Testis (tissue), 2 donors: ENCODE results near the gene LRRC19.

Experiments used
- POLR2A ChIP-seq: fragments of 450-650 bp; IDR thresholded peaks from one replicate; pipeline ENCODE4 v1.6.1; 2017; ENCODE audit warnings: antibody characterized with exemption, mild to moderate bottlenecking, moderate library complexity
- TF ChIP-seq, protein P1 (sequence below), 3 experiments: fragments of 450-650 bp in 2 of 3; fragments of 200-600 bp in 1 of 3; sonication (generic) in 1 of 3; IDR thresholded peaks; one replicate each; pipeline ENCODE4 v1.5.1; 2016 to 2019; ENCODE audit warnings: antibody characterized with exemption in 3 of 3, mild to moderate bottlenecking in 2 of 3, moderate library complexity in 1 of 3

DNA sequence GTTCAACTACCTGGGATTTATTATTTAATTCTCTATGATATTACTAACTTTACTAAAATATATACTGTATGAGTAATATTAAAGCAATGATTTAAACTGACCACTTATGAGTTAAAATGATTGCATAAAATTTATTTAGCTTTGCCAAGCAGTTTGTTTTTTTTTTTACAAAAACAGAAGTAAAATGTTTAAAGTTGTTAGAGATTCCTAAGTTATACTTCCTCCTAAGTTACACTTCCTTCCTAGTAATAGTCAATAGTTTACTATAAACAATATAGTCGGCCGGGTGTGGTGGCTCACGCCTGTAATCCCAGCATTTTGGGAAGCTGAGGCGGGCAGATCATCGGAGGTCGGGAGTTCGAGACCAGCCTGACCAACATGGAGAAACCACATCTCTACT lies 23.7 kb upstream of the LRRC19 start:
- TF ChIP-seq, protein P1, sequence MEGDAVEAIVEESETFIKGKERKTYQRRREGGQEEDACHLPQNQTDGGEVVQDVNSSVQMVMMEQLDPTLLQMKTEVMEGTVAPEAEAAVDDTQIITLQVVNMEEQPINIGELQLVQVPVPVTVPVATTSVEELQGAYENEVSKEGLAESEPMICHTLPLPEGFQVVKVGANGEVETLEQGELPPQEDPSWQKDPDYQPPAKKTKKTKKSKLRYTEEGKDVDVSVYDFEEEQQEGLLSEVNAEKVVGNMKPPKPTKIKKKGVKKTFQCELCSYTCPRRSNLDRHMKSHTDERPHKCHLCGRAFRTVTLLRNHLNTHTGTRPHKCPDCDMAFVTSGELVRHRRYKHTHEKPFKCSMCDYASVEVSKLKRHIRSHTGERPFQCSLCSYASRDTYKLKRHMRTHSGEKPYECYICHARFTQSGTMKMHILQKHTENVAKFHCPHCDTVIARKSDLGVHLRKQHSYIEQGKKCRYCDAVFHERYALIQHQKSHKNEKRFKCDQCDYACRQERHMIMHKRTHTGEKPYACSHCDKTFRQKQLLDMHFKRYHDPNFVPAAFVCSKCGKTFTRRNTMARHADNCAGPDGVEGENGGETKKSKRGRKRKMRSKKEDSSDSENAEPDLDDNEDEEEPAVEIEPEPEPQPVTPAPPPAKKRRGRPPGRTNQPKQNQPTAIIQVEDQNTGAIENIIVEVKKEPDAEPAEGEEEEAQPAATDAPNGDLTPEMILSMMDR (IDR thresholded peaks at IDR 0.05) = no peak
- no peak for TF ChIP-seq POLR2A
